K562 (cell line): Measurements from ENCODE around the gene CCDC50. TPM values are rescaled to one million over a fixed set of nuclear protein-coding genes. Genes with fewer than 3 reads are reported as not detected.

Source experiments
- ATAC-seq: fragments of 200-7000 bp; cut with Tn5 transposase; 3 replicates; pipeline ENCODE4 v1.9.1; 2020; ENCODE audit warnings: moderate library complexity
- BruUV-seq: library from RNA; stranded (reverse); fragments of 400-500 nt; replicated peaks from 2 replicates; lab custom pipeline; 2021; lab: Mats Ljungman, UMichigan
- CTCF ChIA-PET: fragments of 300-600 bp; formaldehyde crosslinking; extraction: SDS; loops from one replicate; lab custom pipeline; 2021; ENCODE audit warnings: low intra/inter-chr PET ratio; lab: Yijun Ruan, JAX
- POLR2A ChIA-PET: fragments of 300-600, 350-650 bp; sonication (Branson Sonifier 250); formaldehyde crosslinking; extraction: SDS; loops from one replicate; lab custom pipeline; 2021; ENCODE audit warnings: antibody characterized with exemption, inconsistent platforms; lab: Yijun Ruan, JAX
- DNase-seq, 4 experiments: peaks; one replicate each; pipeline versions ENCODE4 v3.0.0 to v3.0.0-alpha.2; 2011 to 2018; ENCODE audit warnings: low spot score in 3 of 4, mixed read lengths in 3 of 4; ENCODE audit errors: extremely low read depth in 1 of 4
- FAIRE-seq: peaks from 2 replicates; lab custom pipeline; 2011; peaks lifted over from hg19 to GRCh38; lab: Jason Lieb, UNC
- H2AFZ ChIP-seq: 2 replicates; pipeline ENCODE4 v1.6.0; 2011; ENCODE audit warnings: low read depth, low read length, control low read depth, inconsistent platforms
- H3K27ac ChIP-seq: fragments of 200-600 bp; 3 replicates; pipeline ENCODE4 v1.8.0; 2011; ENCODE audit warnings: low read depth, mild to moderate bottlenecking, control low read depth, inconsistent platforms, low read length, moderate library complexity, mixed read lengths; ENCODE audit errors: extremely low read depth
- H3K27me3 ChIP-seq, 2 experiments: fragments of 300-600 bp in 1 of 2; 2 replicates in 1 of 2; 3 replicates in 1 of 2; pipeline versions ENCODE4 v1.6.0 to v1.8.0; 2011; ENCODE audit warnings: inconsistent platforms in 2 of 2, low read length in 2 of 2, mild to moderate bottlenecking in 1 of 2, mixed read lengths in 1 of 2, moderate library complexity in 1 of 2; ENCODE audit not compliant: control insufficient read depth in 2 of 2, insufficient read depth in 2 of 2
- H3K36me3 ChIP-seq: fragments of 300-600 bp; 3 replicates; pipeline ENCODE4 v1.8.0; 2011; ENCODE audit warnings: mild to moderate bottlenecking, low read length, inconsistent platforms; ENCODE audit not compliant: control insufficient read depth, insufficient read depth
- H3K4me1 ChIP-seq, 2 experiments: fragments of 200-600 bp in 1 of 2; replicated peaks in 1 of 2; 2 replicates in 1 of 2; 3 replicates in 1 of 2; pipeline versions ENCODE4 v1.5.1 to v1.8.0; 2011; ENCODE audit warnings: inconsistent platforms in 2 of 2, low read length in 2 of 2, mild to moderate bottlenecking in 1 of 2, mixed read lengths in 1 of 2, moderate library complexity in 1 of 2; ENCODE audit not compliant: control insufficient read depth in 2 of 2, insufficient read depth in 2 of 2
- H3K4me2 ChIP-seq: 2 replicates; pipeline ENCODE4 v1.6.1; 2011; ENCODE audit warnings: low read length, control low read depth, inconsistent platforms, mixed read lengths; ENCODE audit not compliant: insufficient read depth
- H3K4me3 ChIP-seq: fragments of 200-600 bp; sonication (generic), shearing (Covaris generic); 2 replicates; pipeline ENCODE4 v1.5.1; 2016; ENCODE audit warnings: control low read depth, inconsistent platforms
- H3K79me2 ChIP-seq: fragments of 200-600 bp; 3 replicates; pipeline ENCODE4 v1.8.0; 2011; ENCODE audit warnings: low read length, inconsistent platforms; ENCODE audit not compliant: control insufficient read depth, insufficient read depth
- H3K9ac ChIP-seq, 2 experiments: 2 replicates each; pipeline versions ENCODE4 v1.6.0 to v1.6.1; 2011; ENCODE audit warnings: low read depth in 2 of 2, low read length in 2 of 2, control low read depth in 1 of 2, inconsistent platforms in 1 of 2, mild to moderate bottlenecking in 1 of 2, mixed read lengths in 1 of 2; ENCODE audit not compliant: insufficient read depth in 1 of 2
- H3K9me1 ChIP-seq: one replicate; pipeline ENCODE4 v1.6.0; 2011; ENCODE audit warnings: inconsistent platforms, mild to moderate bottlenecking, low read length, moderate library complexity; ENCODE audit not compliant: control insufficient read depth, insufficient read depth
- H3K9me3 ChIP-seq: replicated peaks from 2 replicates; pipeline ENCODE4 v1.5.1; 2011; ENCODE audit warnings: low read depth, low read length, inconsistent platforms; ENCODE audit not compliant: control insufficient read depth, insufficient read depth
- H4K20me1 ChIP-seq: replicated peaks from 2 replicates; pipeline ENCODE4 v1.6.1; 2011; ENCODE audit warnings: low read length, inconsistent platforms, mixed read lengths; ENCODE audit not compliant: control insufficient read depth, insufficient read depth
- ARID1B ChIP-seq: fragments of 450-650 bp; IDR thresholded peaks from 2 replicates; pipeline ENCODE4 v1.6.1; 2016; ENCODE audit warnings: antibody characterized with exemption, mild to moderate bottlenecking, inconsistent platforms
- ATF3 ChIP-seq, 2 experiments: fragments of 450-650 bp in 1 of 2; sonication (generic) in 1 of 2; formaldehyde crosslinking in 1 of 2; IDR thresholded peaks in 1 of 2; conservative IDR thresholded peaks in 1 of 2; 2 replicates each; pipeline versions ENCODE4 v1.6.1 to v1.8.1; 2016 to 2023; ENCODE audit warnings: mild to moderate bottlenecking in 2 of 2, moderate library complexity in 2 of 2, inconsistent platforms in 1 of 2, missing genetic modification reagents in 1 of 2
- CBX3 ChIP-seq, 2 experiments: IDR thresholded peaks; 1 replicate in 1 of 2; 2 replicates in 1 of 2; pipeline ENCODE4 v1.6.1; 2012; ENCODE audit warnings: inconsistent platforms in 2 of 2, low read length in 2 of 2, borderline replicate concordance in 1 of 2, control low read depth in 1 of 2
- CXXC5 ChIP-seq: fragments of 250-450 bp; sonication (Bioruptor Pico); IDR thresholded peaks from 2 replicates; pipeline ENCODE4 v1.8.0; 2022; ENCODE audit warnings: inconsistent platforms, mild to moderate bottlenecking, moderate library complexity
- E2F6 ChIP-seq, 2 experiments: IDR thresholded peaks; 2 replicates each; pipeline ENCODE4 v1.6.1; 2011; ENCODE audit warnings: borderline replicate concordance in 1 of 2, control low read depth in 1 of 2, low read depth in 1 of 2, low read length in 1 of 2, mild to moderate bottlenecking in 1 of 2, mixed read lengths in 1 of 2, moderate library complexity in 1 of 2; ENCODE audit not compliant: insufficient read depth in 1 of 2, insufficient read length in 1 of 2, poor library complexity in 1 of 2, severe bottlenecking in 1 of 2; ENCODE audit errors: extremely low read depth in 1 of 2
- FOSL1 ChIP-seq: fragments of 200-800 bp; sonication (Bioruptor generic); conservative IDR thresholded peaks from 2 replicates; pipeline ENCODE4 v1.6.1; 2016; ENCODE audit warnings: missing genetic modification characterization, missing compliant biosample characterization
- GATAD2B ChIP-seq: fragments of 450-650 bp; IDR thresholded peaks from 2 replicates; pipeline ENCODE4 v1.6.1; 2017; ENCODE audit warnings: mild to moderate bottlenecking, borderline replicate concordance
- HNRNPL ChIP-seq: fragments of 200-400 bp; formaldehyde crosslinking; IDR thresholded peaks from 2 replicates; pipeline ENCODE4 v1.6.1; 2017; ENCODE audit warnings: low read depth, mild to moderate bottlenecking, low read length
- KAT2B ChIP-seq: IDR thresholded peaks from one replicate; pipeline ENCODE4 v1.6.1; 2012; ENCODE audit warnings: low read depth, mild to moderate bottlenecking, control low read depth, inconsistent platforms, low read length, moderate library complexity
- MEF2D ChIP-seq: conservative IDR thresholded peaks from 2 replicates; pipeline ENCODE4 v1.6.1; 2016; ENCODE audit warnings: low read depth, missing genetic modification characterization, missing compliant biosample characterization
- NONO ChIP-seq, 2 experiments: fragments of 200-400 bp in 1 of 2; fragments of 450-650 bp in 1 of 2; formaldehyde crosslinking in 1 of 2; IDR thresholded peaks; 2 replicates each; pipeline ENCODE4 v1.6.1; 2017; ENCODE audit warnings: low read depth in 2 of 2, mild to moderate bottlenecking in 2 of 2, moderate library complexity in 2 of 2, low read length in 1 of 2
- NR3C1 ChIP-seq: sonication (generic); formaldehyde crosslinking; IDR thresholded peaks from 2 replicates; pipeline ENCODE4 v1.8.1; 2022; ENCODE audit warnings: missing genetic modification reagents
- RBM22 ChIP-seq: fragments of 200-400 bp; formaldehyde crosslinking; IDR thresholded peaks from 2 replicates; pipeline ENCODE4 v1.6.1; 2018; ENCODE audit warnings: low read length, low read depth; ENCODE audit not compliant: poor library complexity, severe bottlenecking
- RBM25 ChIP-seq: fragments of 200-400 bp; formaldehyde crosslinking; IDR thresholded peaks from 2 replicates; pipeline ENCODE4 v1.6.1; 2018; ENCODE audit warnings: low read length, low read depth, moderate library complexity; ENCODE audit not compliant: severe bottlenecking
- SLC30A9 ChIP-seq: fragments of 250-450 bp; sonication (Bioruptor Pico); IDR thresholded peaks from 2 replicates; pipeline ENCODE4 v1.8.0; 2022; ENCODE audit warnings: mild to moderate bottlenecking, moderate library complexity
- SP1 ChIP-seq: sonication (generic); formaldehyde crosslinking; IDR thresholded peaks from 2 replicates; pipeline ENCODE4 v1.8.1; 2022; ENCODE audit warnings: mild to moderate bottlenecking, missing genetic modification reagents
- TAF15 ChIP-seq: fragments of 200-400 bp; formaldehyde crosslinking; IDR thresholded peaks from 2 replicates; pipeline ENCODE4 v1.6.1; 2017; ENCODE audit warnings: mild to moderate bottlenecking, low read depth, low read length, moderate library complexity
- ZBTB33 ChIP-seq: sonication (generic); formaldehyde crosslinking; IDR thresholded peaks from 2 replicates; pipeline ENCODE4 v1.8.1; 2023; ENCODE audit warnings: mild to moderate bottlenecking, missing genetic modification reagents
- ZNF165 ChIP-seq: fragments of 250-450 bp; sonication (Bioruptor Pico); IDR thresholded peaks from 2 replicates; pipeline ENCODE4 v1.4.0; 2020; ENCODE audit warnings: borderline replicate concordance
- WGBS: fragments of 100-300 bp; shearing (Covaris generic); methylation state at CpG from one replicate; pipeline ENCODE4 v1.1.6; 2016; ENCODE audit warnings: low coverage, mixed read lengths; ENCODE audit not compliant: insufficient coverage; ENCODE audit errors: missing lambda C conversion rate; 5-methylcytosine and 5-hydroxymethylcytosine counted together
- in situ Hi-C: fragments of 300-500 bp; cut with MboI; formaldehyde crosslinking; loops from 4 replicates; pipeline ENCODE4 v1.15.0; 2018; ENCODE audit warnings: inconsistent platforms, mixed read lengths
- intact Hi-C: fragments of 100-400 bp; cut with micrococcal nuclease; formaldehyde crosslinking; loops from 2 replicates; pipeline ENCODE4 v1.14.2; 2022
- polyA plus RNA-seq, 8 experiments: library from polyadenylated mRNA; depleted of rRNA in 4 of 8; stranded (reverse) in 5 of 8; unstranded in 3 of 8; fragments of >200 nt; fragmentation: Nextera tagmentation in 2 of 8; fragmentation: Illumina TruSeq in 1 of 8; extraction: Ambion mirVana in 2 of 8; extraction: Trizol in 1 of 8; gene quantifications; 2 replicates each; pipeline versions ENCODE4 v1.2.1 to v1.2.3, GENCODE V29; 2011 to 2014; ENCODE audit warnings: inconsistent platforms in 1 of 8, missing spikeins in 1 of 8
- total RNA-seq, 7 experiments: library from RNA; depleted of rRNA in 6 of 7; stranded (reverse); fragments of >200 nt in 6 of 7; fragmentation: Illumina TruSeq in 2 of 7; extraction: Trizol in 2 of 7; gene quantifications; 2 replicates each; pipeline versions ENCODE4 v1.2.1 to v1.2.3, GENCODE V29; 2011 to 2021; ENCODE audit warnings: low replicate concordance in 1 of 7

Gene CCDC50
- total and polyA plus RNA-seq, 9 of the 15 experiments (the other 6 are each of a cell fraction or from before 2014, with no cell fraction given), result 8.4 to 63.4 (median 40.4) TPM

- Histone ChIP-seq H3K4me3 (no peak overlapping the region), H2AFZ (no peak overlapping the region), H3K9me1 (no peaks in the 10 kb centered on the region)
- 30% methylated on average over 4 of the region's 4 CpGs for WGBS
- FAIRE-seq, result no peak
- in situ Hi-C loops, result no loop called here
- BruUV-seq, result no TSS peak
- TF ChIP-seq SLC30A9 (CRISPR knock-in tag), result no peak
- no peak for TF ChIP-seq NONO (IDR thresholded peaks at IDR 0.05; ENCODE audit: low read depth in 2 of 2, low read length in 1 of 2)
- 0 out of 2 replicates have a peak, but pooled peaks have one; percentile 5 for TF ChIP-seq ATF3 (IDR thresholded peaks at IDR 0.05)
- TF ChIP-seq ATF3 (CRISPR knock-in tag; conservative IDR thresholded peaks at IDR 0.05), result no peak
- TF ChIP-seq FOSL1 (tag), result peak; percentile 73; the same call in 1 of the 2 replicates
- TF ChIP-seq KAT2B, result no peak
- no peak for TF ChIP-seq NR3C1 (CRISPR knock-in tag)
- TF ChIP-seq RBM22, result no peak
- 0 out of 2 replicates have a peak, but pooled peaks have one; percentile 0 for TF ChIP-seq ARID1B
- no peak for TF ChIP-seq SP1 (CRISPR knock-in tag)
- TF ChIP-seq CBX3 (IDR thresholded peaks at IDR 0.05; ENCODE audit: borderline replicate concordance in 1 of 2, low read length in 2 of 2), result no peak
- TF ChIP-seq ZNF165 (CRISPR knock-in tag), result no peak
- no peak for TF ChIP-seq RBM25
- no peak for TF ChIP-seq ZBTB33
- TF ChIP-seq MEF2D (tag), result no peak
- 0 out of 2 replicates have a peak, but pooled peaks have one; percentile 40 for TF ChIP-seq GATAD2B
- no peak for TF ChIP-seq E2F6 (IDR thresholded peaks at IDR 0.05; ENCODE audit: borderline replicate concordance in 1 of 2, extremely low read depth in 1 of 2, insufficient read depth in 1 of 2, insufficient read length in 1 of 2, low read depth in 1 of 2, low read length in 1 of 2, poor library complexity in 1 of 2, severe bottlenecking in 1 of 2)
- no peak for TF ChIP-seq CXXC5 (CRISPR knock-in tag)
- TF ChIP-seq TAF15, result no peak
- TF ChIP-seq HNRNPL, result no peak
- TF ChIP-seq, all 486 proteins: peak for 4
- Histone ChIP-seq H4K20me1 (no peaks in the 10 kb centered on the region), H3K36me3 (no peaks in the 10 kb centered on the region), H3K27me3 (no peaks in the 10 kb centered on the region), H3K4me1 (peaks cover 6 to 41% of the 10 kb centered on the region in 2 experiments; a peak in 4 of 5 replicates), H3K79me2 (peaks cover 99% of the 10 kb centered on the region), H3K9ac (no peak overlapping the region), H3K9me3 (no peaks in the 10 kb centered on the region), H3K4me2 (peak overlapping the region; percentile 9; the same call in 1 of the 2 replicates), H3K27ac (no peak overlapping the region; the same call in 2 of the 3 replicates)
- intact Hi-C loops, result no loop called here
- no peak for ATAC-seq
- peak in 3 of 4 experiments; percentile 1 to 9 (median 2) for DNase-seq
- POLR2A ChIA-PET, result interaction anchor here (1.3 to 3.2 kb wide), 3 partner anchors 20 to 41 kb away, joined by 4 to 14 read pairs (median 9); no protein-coding TSS in a partner anchor
- CTCF ChIA-PET, result no interaction called here
Measured at GRCh38 chr3:191338177-191338488, 8.9 kb downstream of the CCDC50 start.
